ENCODE results near the gene CACNG7. TPM values are rescaled to one million over a fixed set of nuclear protein-coding genes. Genes with fewer than 3 reads are reported as not detected.

Gene CACNG7
- total RNA-seq, 1 experiment from 2014 or later = not detected

- peak overlapping the region in 1 of 2 experiments; percentile 28; a peak in 2 of 4 replicates for H3K4me3 ChIP-seq (replicated peaks in 1 of 2; ENCODE audit: low read depth in 1 of 2, low read length in 2 of 2)
- no TSS peak for BruUV-seq (replicated peaks)
- H3K27me3 ChIP-seq (ENCODE audit: insufficient read depth, low read length) = no peaks in the 10 kb centered on the region
- no peaks in the 10 kb centered on the region for H4K20me1 ChIP-seq (ENCODE audit: insufficient read depth)
- DNase-seq (ENCODE audit: low read depth, low spot score) (peak; percentile 24), ATAC-seq (peak; percentile 66)
- H3K4me2 ChIP-seq (ENCODE audit: low read length) = peak overlapping the region; percentile 6; the same call in 1 of the 2 replicates
- no peak overlapping the region for H2AFZ ChIP-seq (ENCODE audit: low read depth, low read length, poor library complexity, severe bottlenecking)
- H3K9ac ChIP-seq (ENCODE audit: low read length) = no peak overlapping the region
- intact Hi-C loops (cut with micrococcal nuclease) = no loop called here
- ChIA-PET POLR2A (interaction anchor here (0.6 kb wide), 1 partner anchor 46 kb away, joined by 3 read pairs; no protein-coding TSS in a partner anchor), RAD21 (ENCODE audit: low non-redundant PET in 1 of 2, low total read pairs in 2 of 2, uncharacterized antibody in 2 of 2, unreplicated experiment in 2 of 2) (no interaction called here), CTCF (no interaction called here)
- no peaks in the 10 kb centered on the region for H3K36me3 ChIP-seq (ENCODE audit: control insufficient read depth in 1 of 2, insufficient read depth in 2 of 2, low read length in 2 of 2)
- no peaks in the 10 kb centered on the region for H3K9me2 ChIP-seq (ENCODE audit: insufficient read depth)
- H3K4me1 ChIP-seq (ENCODE audit: control insufficient read depth in 1 of 2, insufficient read depth in 2 of 2, low read length in 2 of 2) = no peaks in the 10 kb centered on the region
- no peak overlapping the region for H3K27ac ChIP-seq (ENCODE audit: low read depth, low read length)
- H3K9me3 ChIP-seq (ENCODE audit: control insufficient read depth in 1 of 2, insufficient read depth in 1 of 2, low read depth in 1 of 2, low read length in 2 of 2) = no peaks in the 10 kb centered on the region
- H3K79me2 ChIP-seq (ENCODE audit: insufficient read depth, low read length) = no peaks in the 10 kb centered on the region
- TF ChIP-seq JUND (IDR thresholded peaks at IDR 0.05) (no peak), ELF1 (IDR thresholded peaks at IDR 0.05; ENCODE audit: borderline replicate concordance, low read depth) (no peak), ZFX (IDR thresholded peaks at IDR 0.05) (no peak), ATF3 (IDR thresholded peaks at IDR 0.05) (no peak), RAD21 (IDR thresholded peaks at IDR 0.05; ENCODE audit: low read depth) (0 out of 2 replicates have a peak, but pooled peaks have one; percentile 3), SP1 (IDR thresholded peaks at IDR 0.05; ENCODE audit: low read depth) (peak; percentile 51), SIN3A (IDR thresholded peaks at IDR 0.05; ENCODE audit: low read depth) (no peak), FOSL1 (IDR thresholded peaks at IDR 0.05; ENCODE audit: low read depth) (no peak), CBX3 (IDR thresholded peaks at IDR 0.05; ENCODE audit: low read depth) (peak; percentile 24; the same call in 1 of the 2 replicates), CEBPB (IDR thresholded peaks at IDR 0.05; ENCODE audit: low read depth) (no peak), EZH2 (IDR thresholded peaks at IDR 0.05) (no peak), YY1 (IDR thresholded peaks at IDR 0.05; ENCODE audit: extremely low read depth, insufficient replicate concordance, low read depth, low read length) (peak; percentile 61), EZH2phosphoT487 (IDR thresholded peaks at IDR 0.05; ENCODE audit: borderline replicate concordance) (no peak), POLR2A (IDR thresholded peaks at IDR 0.05; ENCODE audit: borderline replicate concordance, extremely low read depth, insufficient read depth, insufficient read length) (no peak), TCF7L2 (IDR thresholded peaks at IDR 0.05; ENCODE audit: borderline replicate concordance, extremely low read depth, insufficient read depth, insufficient read length) (no peak), SRF (IDR thresholded peaks at IDR 0.05; ENCODE audit: low read depth) (peak; percentile 86), REST (IDR thresholded peaks at IDR 0.05; ENCODE audit: low read depth) (no peak), POLR2AphosphoS5 (IDR thresholded peaks at IDR 0.05; ENCODE audit: low read depth, low read length) (0 out of 2 replicates have a peak, but pooled peaks have one; percentile 36), ZBTB33 (IDR thresholded peaks at IDR 0.05; ENCODE audit: extremely low read depth, insufficient replicate concordance, low read length) (no peak), MAX (IDR thresholded peaks at IDR 0.05) (no peak), CTCF (IDR thresholded peaks at IDR 0.05 in 2 of 3, conservative IDR thresholded peaks at IDR 0.05 in 1 of 3; ENCODE audit: borderline replicate concordance in 1 of 3, insufficient read depth in 1 of 3, low read depth in 2 of 3, low read length in 2 of 3) (no peak), ZNF274 (IDR thresholded peaks at IDR 0.05; ENCODE audit: low read depth, low read length) (no peak)
Measured at GRCh38 chr19:53945441-53945840, 36.4 kb downstream of the CACNG7 start.

All from HCT116 (cell line).